ENCODE data around the gene CHN2.
A peak's percentile ranks its signal among the peaks of the same experiment; 100 is the strongest.
"Not testable (repeated sequence)": the region's sequence is repeated elsewhere in the genome, so short reads cannot be mapped to it uniquely, and the experiment has no call there.

CHN2 gene

GRCh38 chr7:29262191-29262917, 67.8 kb downstream of the CHN2 start:
- no peak for DNase-seq

DNA sequence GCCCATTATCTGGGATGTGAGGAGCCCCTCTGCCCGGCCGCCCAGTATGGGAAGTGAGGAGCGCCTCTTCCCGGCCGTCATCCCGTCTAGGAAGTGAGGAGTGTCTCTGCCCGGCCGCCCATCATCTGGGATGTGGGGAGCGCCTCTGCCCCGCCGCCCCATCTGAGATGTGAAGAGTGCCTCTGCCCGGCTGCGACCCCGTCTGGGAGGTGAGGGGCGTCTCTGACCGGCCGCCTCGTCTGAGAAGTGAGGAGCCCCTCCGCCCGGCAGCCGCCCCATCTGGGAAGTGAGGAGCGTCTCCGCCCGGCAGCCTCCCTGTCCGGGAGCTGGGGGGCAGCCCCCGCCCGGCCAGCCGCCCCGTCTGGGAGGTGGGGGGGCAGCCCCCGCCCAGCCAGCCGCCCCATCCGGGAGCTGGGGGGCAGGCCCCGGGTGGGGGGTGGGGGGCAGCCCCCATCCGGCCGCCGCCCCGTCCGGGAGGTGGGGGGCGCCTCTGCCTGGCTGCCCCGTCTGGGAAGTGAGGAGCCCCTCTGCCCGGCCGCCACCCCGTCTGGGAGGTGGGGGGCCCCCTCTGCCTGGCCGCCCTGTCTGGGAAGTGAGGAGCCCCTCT, 69.1 kb downstream of the CHN2 start:
- DNase-seq = not testable (repeated sequence)

DNA sequence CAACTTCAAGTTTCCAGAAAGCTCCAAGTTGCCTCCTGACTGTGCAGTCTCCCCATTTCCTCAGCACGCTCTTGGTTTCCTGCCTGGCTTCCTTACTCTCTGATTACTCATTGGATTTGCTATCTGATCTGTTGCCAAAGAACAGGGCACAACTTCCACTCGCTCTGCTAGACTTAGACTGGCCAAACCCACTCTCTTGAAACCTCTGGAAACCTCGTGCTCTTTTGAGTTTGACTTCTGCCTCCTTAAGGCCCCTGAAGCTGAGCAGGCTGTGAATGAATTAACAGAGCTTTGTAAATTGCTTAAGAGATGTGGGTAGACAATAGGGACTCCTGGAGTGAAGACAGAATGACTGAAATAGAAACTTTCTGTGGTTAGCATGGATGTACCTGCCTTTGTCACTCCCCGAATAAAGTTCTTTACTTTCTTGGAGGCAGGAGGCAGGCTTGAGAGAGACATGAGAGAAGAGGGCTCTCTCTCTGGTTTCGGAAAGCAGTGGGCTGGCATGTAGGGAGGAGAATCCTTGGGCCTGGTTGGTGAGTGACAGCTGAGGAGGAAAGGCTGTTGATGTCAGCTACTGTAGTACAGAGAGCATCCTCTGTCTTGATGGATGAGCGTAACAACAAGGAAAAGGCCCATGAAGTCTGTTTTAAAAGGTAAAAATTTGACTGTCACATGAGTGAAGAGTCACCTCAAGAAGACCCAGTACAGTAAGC, 70.8 kb downstream of the CHN2 start:
- no peak for DNase-seq

- DNase-seq = no peak
These were observed 75.4 kb downstream of the CHN2 start for GRCh38 chr7:29269935-29270334.

GRCh38 chr7:29270594-29271318, 76.2 kb downstream of the CHN2 start:
- DNase-seq = no peak

DNA sequence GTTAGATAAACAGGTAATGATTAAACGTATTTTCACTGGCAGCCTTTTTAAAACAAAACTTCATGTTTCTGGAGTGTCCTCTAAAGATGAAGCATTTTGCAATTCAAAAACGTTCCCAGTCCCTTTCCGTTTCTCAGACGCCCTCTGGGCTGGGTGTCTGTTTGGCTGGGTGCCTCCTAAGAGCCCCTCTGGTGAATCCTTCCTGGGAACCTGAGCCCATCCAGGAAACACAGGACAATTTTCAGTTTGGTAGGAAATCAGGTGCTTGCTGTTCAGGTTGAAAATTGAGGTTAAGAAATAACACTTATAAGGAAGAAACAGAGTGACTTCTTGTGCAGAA, 76.7 kb downstream of the CHN2 start:
- no peak for DNase-seq

GRCh38 chr7:29272057-29272456, 77.5 kb downstream of the CHN2 start:
- DNase-seq = no peak

DNA sequence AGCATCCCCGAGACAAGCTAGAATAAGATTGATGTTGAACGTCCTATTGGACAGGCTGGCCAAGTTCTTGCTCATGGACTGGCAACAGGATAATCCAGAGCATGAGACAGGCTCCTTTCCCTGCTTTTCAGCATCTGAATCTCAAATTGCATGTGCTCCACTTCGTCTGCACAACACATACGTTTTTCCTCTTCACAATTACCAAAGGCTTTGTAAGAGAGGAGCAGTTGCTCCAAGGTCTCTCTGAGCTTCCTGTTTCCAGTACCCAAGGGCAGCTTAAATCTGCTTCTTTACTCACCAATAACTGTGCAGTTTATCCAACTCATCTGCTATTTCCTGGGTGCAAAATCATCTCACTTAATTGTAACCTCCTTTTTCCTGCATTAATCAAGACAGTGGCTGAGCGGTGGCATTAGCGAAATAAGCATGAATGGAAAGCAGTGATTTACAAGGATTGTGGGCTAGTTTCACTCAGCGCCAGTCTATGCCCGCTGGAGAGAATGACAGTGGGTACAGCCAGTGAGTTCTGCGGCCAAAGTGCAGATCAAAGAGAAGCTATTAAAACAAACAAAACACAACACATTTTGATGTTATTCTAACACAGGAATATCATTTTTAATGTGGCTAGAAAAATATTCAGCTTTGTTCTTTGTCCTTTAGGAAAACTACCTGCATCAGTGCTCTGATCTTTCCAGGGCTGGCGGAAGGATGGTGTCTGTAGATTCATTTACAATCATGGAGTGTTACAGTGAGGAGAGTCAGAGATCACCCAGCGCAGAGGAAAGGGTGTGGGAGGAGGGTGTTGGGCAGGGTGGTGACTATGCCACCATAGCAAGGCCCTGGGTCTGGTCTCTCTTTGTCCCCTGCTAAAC, 79.8 kb downstream of the CHN2 start:
- DNase-seq = peak; percentile 72

- DNase-seq = no peak
These were observed 80.4 kb downstream of the CHN2 start for GRCh38 chr7:29275018-29275318.

DNA sequence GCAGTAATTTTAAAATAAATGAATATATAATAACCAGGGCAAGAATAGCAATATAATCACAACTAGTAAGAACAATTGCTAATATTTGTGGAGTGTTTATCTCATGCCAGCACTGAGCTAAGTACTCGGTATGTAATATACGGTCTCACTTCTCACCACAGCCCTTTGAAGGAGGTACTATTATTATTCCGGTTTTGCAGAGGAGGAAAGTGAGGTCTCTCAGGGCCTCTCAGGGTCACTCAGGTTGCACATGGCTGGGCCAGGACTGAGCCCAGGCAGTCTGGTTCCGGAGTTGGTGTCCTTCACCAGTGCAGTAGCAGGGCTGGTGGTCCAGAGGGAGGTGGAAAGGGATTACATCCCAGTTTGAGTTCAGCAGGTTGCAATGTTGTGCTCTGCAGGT, 80.9 kb downstream of the CHN2 start:
- DNase-seq = no peak

DNA sequence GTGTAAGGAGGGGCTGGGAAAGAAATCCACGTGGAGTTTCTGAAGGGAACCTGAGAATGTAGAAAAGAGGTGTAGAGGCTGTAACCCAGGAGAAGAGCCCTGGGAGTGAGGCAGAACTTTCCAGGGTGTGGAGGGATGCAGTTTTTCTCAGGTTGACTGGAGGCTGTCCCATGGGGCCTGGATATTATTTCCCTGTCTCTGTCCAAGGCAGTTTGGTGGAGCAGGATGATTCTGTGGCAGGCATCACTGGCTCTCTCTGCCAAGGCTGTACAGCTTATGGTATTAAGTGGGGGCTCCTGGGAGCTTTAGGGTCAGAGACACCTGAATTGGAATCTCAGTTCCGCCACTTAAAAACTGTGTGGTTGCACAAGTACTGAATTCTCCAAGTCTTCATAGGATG, 81.6 kb downstream of the CHN2 start:
- no peak for DNase-seq

- DNase-seq = no peak
These were observed 82.2 kb downstream of the CHN2 start for GRCh38 chr7:29276806-29277205.

DNA sequence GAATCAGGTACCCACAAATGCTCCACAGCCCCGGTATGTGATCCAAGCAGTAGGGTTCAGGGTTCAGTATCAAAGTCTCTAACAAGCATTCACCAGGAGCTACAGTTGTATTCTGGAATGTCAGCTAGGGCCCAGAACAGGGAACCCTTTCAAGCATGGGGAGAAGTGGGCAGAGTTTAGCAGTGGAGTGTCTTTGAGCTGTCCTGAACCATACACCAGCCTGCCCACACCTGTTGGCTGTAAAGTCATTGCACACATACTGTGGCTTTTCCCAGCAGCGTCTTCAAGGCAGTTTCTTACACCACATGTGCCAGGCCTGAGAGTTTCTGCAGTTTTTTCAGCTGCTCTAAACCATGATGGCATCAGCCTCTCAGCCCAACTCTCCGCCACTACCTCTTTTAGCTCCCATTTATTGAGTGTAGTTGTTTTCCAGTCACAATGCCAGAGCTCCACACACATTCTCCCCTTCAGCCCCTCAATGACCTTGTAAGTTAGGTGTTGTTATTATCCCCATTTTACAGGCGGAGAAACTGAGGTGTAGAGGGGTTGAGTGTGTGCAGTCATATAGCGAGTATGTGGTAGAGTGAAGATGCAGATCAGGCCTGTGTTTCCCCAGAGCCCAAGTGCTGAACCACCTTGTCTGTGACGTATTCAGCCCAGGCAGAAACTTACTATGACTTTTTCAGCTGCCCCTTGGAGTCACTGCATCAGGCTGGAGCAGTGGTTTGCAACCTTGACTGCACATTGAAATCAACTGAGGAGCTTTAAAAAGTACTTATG, 83.1 kb downstream of the CHN2 start:
- DNase-seq = no peak

DNA sequence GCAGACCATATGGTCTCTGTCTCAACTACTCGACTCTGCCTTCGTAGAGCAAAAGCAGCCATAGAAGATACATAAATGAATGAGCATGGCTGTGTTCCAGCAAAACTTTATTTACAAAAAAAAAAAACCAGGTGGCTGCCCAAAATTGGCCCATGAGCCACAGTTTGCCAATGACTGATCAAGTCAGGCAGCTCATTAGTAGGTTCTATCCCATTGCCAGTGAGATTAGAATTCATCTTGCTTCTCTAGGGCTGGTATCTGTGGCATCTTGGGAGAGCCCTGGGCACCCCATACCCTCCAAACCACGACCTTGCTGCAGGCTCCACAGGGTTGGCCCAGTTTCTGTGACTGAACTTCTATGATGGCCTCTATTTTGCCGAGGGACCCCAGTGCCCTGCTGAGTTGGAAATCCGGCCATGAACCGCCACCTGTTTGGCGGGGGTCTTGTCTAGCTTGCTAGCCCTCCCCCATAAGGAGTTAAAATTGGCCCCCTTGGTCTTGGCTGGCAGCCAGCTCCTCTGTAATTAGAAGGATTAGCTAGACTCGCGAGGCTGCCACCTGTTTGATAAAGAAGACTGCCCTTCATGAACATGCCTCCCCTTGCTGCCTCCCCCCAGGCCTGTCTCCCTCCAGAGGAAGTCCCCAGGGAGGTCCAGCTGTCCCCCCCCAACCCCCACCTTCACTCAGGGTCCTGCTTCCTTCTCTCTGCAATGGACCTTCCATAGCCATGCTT, 83.9 kb downstream of the CHN2 start:
- peak; percentile 39 for DNase-seq

DNA sequence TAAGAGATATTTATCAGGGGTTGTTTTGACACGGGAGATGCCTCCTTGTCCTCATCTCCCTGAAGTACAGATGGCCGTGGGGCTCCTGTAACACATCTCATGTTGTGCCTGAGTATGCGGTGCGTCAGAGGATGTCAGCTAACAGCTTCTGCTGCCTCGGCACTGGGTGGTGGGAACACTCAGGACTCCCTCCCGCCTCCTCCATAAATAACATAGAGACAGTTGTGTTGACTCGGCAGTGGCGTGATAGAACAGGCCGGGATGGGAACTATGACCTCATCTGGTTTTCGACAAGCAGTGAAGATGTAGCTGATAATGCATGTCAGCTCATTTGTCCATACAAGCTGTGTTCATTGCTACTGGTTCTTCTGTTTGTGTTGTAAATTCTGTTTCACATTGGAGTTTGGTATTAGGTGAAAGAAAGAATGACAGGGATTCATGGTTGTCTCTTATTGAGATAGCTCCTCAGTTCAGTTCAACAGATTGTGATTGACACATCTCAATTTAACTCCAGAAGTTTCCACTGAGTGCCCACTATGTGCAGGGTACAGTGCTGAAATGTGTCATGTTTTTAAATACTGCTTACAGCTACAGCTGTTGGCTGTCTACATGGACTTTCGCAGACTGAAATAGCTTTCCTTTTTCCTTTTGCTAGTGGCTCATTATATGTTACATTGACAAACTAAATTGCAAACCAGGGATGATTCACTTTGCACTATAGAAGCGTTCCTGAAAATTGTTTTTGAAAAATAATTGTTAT, 87.4 kb downstream of the CHN2 start:
- DNase-seq = peak; percentile 55

- no peak for DNase-seq
These were observed 88.3 kb downstream of the CHN2 start for GRCh38 chr7:29282819-29283414.

GRCh38 chr7:29284696-29285443, 90.3 kb downstream of the CHN2 start:
- no peak for DNase-seq

DNA sequence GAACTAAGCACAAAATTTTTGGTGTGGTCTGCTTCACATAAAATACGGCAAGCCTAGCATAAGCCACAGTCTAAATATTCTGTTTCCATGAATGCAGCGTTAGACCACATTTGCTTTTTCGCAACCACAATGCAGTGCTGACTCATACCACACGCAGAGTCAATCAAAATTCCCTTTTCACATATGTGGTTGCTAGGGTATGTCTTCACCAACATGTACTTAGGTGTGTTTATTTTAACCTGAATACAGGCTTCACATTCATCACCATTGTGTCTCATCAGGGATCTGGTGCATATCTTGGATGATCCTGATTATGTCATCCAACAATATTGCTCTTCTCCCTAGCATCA, 90.8 kb downstream of the CHN2 start:
- peak; percentile 65 for DNase-seq

DNA sequence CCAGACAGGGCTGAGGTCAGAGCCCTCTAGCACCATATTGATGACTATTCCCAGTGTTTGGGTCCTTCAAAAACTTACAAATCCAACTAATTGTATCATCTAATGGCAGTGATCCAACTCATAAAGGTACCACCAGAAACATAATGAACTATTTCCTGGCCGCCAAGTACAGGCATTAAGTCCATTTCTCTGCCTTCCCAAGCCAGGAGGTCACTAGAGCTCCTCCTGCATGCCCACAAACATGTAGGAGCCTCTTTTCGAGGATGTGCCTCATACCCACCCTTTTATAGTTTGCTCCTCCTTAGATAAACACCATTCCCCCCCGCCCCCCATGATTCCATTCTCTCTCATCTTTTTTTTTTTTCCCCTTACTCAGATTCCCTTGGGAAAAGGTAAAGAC, 91.3 kb downstream of the CHN2 start:
- DNase-seq = no peak
